HL-60 (cell line): Measurements from ENCODE around the gene UBE2L6.

Source experiments
- TF ChIP-seq, protein P1 (sequence below): IDR thresholded peaks from one replicate; pipeline ENCODE4 v1.5.1; 2011; ENCODE audit warnings: low read length, control low read depth, inconsistent platforms; ENCODE audit not compliant: insufficient read depth
- TF ChIP-seq, protein P2 (sequence below): IDR thresholded peaks from 2 replicates; pipeline ENCODE4 v1.6.1; 2012; ENCODE audit warnings: low read depth; ENCODE audit not compliant: insufficient replicate concordance

DNA sequence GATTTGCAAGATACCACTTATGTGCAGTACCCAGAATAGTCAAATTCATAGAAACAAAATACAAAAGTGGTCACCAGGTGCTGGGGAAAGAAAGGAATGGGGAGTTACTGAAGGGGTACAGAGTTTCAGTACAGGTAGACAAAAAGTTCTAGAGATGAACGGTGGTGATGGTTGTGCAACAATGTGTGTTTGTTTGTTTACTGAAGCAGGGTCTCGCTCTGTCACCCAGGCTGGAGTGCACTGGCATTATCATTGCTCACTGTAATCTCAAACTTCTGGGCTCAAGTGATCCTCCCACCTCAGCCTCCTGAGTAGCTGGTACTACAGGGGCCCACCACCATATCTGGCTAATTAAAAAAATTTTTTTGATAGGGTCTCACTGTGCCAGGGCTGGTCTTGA, 12.1 kb downstream of the UBE2L6 start:
- TF ChIP-seq, protein P1, sequence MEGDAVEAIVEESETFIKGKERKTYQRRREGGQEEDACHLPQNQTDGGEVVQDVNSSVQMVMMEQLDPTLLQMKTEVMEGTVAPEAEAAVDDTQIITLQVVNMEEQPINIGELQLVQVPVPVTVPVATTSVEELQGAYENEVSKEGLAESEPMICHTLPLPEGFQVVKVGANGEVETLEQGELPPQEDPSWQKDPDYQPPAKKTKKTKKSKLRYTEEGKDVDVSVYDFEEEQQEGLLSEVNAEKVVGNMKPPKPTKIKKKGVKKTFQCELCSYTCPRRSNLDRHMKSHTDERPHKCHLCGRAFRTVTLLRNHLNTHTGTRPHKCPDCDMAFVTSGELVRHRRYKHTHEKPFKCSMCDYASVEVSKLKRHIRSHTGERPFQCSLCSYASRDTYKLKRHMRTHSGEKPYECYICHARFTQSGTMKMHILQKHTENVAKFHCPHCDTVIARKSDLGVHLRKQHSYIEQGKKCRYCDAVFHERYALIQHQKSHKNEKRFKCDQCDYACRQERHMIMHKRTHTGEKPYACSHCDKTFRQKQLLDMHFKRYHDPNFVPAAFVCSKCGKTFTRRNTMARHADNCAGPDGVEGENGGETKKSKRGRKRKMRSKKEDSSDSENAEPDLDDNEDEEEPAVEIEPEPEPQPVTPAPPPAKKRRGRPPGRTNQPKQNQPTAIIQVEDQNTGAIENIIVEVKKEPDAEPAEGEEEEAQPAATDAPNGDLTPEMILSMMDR, result no peak
- TF ChIP-seq, protein P2, sequence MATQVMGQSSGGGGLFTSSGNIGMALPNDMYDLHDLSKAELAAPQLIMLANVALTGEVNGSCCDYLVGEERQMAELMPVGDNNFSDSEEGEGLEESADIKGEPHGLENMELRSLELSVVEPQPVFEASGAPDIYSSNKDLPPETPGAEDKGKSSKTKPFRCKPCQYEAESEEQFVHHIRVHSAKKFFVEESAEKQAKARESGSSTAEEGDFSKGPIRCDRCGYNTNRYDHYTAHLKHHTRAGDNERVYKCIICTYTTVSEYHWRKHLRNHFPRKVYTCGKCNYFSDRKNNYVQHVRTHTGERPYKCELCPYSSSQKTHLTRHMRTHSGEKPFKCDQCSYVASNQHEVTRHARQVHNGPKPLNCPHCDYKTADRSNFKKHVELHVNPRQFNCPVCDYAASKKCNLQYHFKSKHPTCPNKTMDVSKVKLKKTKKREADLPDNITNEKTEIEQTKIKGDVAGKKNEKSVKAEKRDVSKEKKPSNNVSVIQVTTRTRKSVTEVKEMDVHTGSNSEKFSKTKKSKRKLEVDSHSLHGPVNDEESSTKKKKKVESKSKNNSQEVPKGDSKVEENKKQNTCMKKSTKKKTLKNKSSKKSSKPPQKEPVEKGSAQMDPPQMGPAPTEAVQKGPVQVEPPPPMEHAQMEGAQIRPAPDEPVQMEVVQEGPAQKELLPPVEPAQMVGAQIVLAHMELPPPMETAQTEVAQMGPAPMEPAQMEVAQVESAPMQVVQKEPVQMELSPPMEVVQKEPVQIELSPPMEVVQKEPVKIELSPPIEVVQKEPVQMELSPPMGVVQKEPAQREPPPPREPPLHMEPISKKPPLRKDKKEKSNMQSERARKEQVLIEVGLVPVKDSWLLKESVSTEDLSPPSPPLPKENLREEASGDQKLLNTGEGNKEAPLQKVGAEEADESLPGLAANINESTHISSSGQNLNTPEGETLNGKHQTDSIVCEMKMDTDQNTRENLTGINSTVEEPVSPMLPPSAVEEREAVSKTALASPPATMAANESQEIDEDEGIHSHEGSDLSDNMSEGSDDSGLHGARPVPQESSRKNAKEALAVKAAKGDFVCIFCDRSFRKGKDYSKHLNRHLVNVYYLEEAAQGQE, result no peak
